Measurements from ENCODE around the gene ERC1.
"Not testable (repeated sequence)": the region's sequence is repeated elsewhere in the genome, so short reads cannot be mapped to it uniquely, and the experiment has no call there.

GRCh38 chr12:1208719-1209118 lies 217.7 kb downstream of the ERC1 start:
- TF ChIP-seq CTCF (conservative IDR thresholded peaks at IDR 0.05; ENCODE audit: low read depth, low read length); EZH2 (IDR thresholded peaks at IDR 0.05; ENCODE audit: low read length, unreplicated experiment): not testable (repeated sequence)
